Hematopoietic multipotent progenitor cell treated with erythropoietin and hydrocortisone succinate and interleukin-3 and kit ligand, for 6 days (in vitro differentiated cells): Measurements from ENCODE around the gene FAM32A.

Experiments
- DNase-seq: peaks from one replicate; pipeline ENCODE4 v3.0.0-alpha.2; 2015

FAM32A gene

GRCh38 chr19:16226184-16226591 is 41.0 kb downstream of the FAM32A start:
- DNase-seq, result no peak

- no peak for DNase-seq
Measured at GRCh38 chr19:16226878-16227836, 41.9 kb downstream of the FAM32A start.

DNA sequence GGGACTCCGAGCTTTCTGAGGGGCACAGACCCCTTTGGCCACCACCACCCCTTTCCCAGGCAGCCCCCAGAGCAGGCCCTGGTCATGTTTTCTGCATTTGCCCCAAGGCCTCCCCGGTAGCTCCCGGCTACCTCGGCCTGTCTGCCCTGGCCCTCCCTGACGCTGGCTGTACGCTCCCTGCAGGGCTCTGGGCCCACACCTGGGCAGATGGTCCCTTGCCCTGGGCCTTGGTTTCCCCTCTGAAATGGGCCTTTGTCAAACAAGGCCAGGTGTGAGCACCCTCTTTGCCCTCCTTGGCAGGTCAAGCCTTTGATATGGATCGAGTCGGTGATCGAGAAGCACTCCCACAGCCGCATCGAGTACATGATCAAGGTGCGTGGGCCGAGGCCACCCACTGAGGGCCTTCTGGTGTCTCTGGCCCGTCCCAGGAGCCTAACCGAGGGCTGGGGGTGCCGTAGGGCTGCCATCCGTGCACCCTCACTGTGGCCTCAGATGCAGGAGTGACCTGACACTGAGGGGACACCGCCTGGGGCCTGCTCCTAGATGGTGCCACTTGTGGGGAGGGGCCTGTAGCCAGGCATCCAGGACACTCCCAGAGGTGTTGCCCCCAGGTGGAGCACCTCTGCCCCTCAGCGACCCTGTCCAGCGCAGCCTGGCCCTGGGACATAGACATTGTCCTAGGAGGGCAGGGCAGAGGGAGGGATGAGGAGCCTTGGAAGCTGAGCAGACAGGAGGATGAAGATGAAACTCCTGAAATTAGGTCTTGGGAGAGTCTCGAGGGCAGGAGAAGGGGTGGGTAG is 42.8 kb downstream of the FAM32A start:
- no peak for DNase-seq

- no peak for DNase-seq
Measured at GRCh38 chr19:16228637-16229321, 43.6 kb downstream of the FAM32A start.

- no peak for DNase-seq
Measured at GRCh38 chr19:16229322-16229641, 44.1 kb downstream of the FAM32A start.

GRCh38 chr19:16232127-16232526 is 46.9 kb downstream of the FAM32A start:
- DNase-seq, result no peak

DNA sequence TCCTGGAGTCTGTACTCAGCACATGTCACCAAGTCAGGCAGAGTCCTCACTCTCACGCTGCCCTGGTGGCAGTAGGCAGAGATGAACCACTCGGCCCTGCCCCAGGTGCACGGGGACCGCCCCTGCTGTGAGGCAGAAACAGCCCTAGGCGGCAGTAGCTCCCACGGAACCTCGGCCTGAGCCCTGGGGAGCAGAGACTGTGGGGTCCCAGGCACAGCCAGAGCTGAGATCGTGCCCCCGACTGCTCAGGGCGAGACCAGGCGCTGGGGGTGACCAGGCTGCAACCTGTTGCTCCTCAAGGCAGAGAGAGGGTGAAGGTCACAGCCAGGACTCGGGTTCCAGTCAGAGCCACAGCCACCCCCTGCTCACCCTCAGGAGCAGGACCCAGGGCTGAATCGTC is 47.4 kb downstream of the FAM32A start:
- DNase-seq, result no peak

- no peak for DNase-seq
Measured at GRCh38 chr19:16233081-16233776, 48.0 kb downstream of the FAM32A start.

- no peak for DNase-seq
Measured at GRCh38 chr19:16233836-16234551, 48.8 kb downstream of the FAM32A start.

- DNase-seq, result no peak
Measured at GRCh38 chr19:16234552-16235445, 49.6 kb downstream of the FAM32A start.

DNA sequence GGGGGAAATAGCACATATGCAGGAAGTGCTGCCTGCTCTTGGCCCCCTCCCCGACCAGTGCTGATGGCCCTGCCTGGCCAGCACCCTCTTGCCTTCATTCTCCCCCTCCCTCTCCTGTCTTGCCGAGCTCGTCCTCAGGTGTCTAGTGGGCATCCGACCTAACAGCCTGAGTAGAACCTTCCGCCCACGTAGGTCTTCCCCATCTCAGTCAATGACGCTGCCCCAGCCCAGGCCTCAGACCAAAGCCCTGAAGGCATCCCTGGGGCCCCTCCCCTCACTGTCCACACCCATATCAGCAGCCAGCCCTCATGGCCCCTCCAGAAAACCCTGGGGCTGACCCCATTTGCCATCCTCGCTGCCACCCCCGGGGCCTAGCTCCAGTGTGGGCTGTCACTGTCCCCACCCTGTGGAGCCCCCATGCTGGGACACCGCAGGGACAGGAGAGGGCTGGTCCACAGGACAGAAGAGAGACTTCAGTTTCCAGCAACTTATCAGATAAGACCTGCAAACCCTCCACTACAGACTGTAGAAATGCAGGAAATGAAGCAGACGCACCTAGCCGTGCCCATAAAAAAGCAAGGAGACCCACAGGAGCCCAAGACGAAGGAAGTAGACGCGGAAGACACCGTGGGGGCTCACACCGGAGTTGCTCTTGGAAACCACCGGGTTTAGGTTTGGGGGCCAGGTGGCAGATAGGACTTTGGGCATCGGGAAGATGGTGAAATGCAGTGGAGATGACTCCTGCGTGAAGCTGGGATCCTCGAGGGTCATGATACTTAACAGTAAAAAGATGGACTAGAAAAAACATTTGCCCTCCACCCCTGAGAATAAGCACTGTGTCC is 50.8 kb downstream of the FAM32A start:
- no peak for DNase-seq
